HEK293T (cell line): ENCODE results near the gene RAB27B.

Source experiments
- ARNT ChIP-seq: fragments of 450-650 bp; IDR thresholded peaks from 2 replicates; pipeline ENCODE4 v1.6.1; 2017; ENCODE audit warnings: mild to moderate bottlenecking
- BHLHE40 ChIP-seq: fragments of 450-650 bp; IDR thresholded peaks from 2 replicates; pipeline ENCODE4 v1.6.1; 2016; ENCODE audit warnings: mild to moderate bottlenecking, moderate library complexity, borderline replicate concordance
- ELF4 ChIP-seq: fragments of 450-650 bp; IDR thresholded peaks from 2 replicates; pipeline ENCODE4 v1.6.1; 2017; ENCODE audit warnings: antibody characterized with exemption
- FOXA1 ChIP-seq: fragments of 450-650 bp; IDR thresholded peaks from 2 replicates; pipeline ENCODE4 v1.6.1; 2016; ENCODE audit warnings: mild to moderate bottlenecking
- LEF1 ChIP-seq: fragments of 450-650 bp; IDR thresholded peaks from 2 replicates; pipeline ENCODE4 v1.6.1; 2017; ENCODE audit warnings: mild to moderate bottlenecking, borderline replicate concordance
- SP1 ChIP-seq: fragments of 450-650 bp; IDR thresholded peaks from 2 replicates; pipeline ENCODE4 v1.6.1; 2017
- SUZ12 ChIP-seq: fragments of 450-650 bp; IDR thresholded peaks from 2 replicates; pipeline ENCODE4 v1.6.1; 2016; ENCODE audit warnings: mild to moderate bottlenecking
- TARDBP ChIP-seq: fragments of 450-650 bp; IDR thresholded peaks from 2 replicates; pipeline ENCODE4 v1.6.1; 2016
- ZNF384 ChIP-seq: fragments of 450-650 bp; IDR thresholded peaks from 2 replicates; pipeline ENCODE4 v1.6.1; 2016
- TF ChIP-seq, protein P1 (sequence below): fragments of 450-650 bp; IDR thresholded peaks from 2 replicates; pipeline ENCODE4 v1.6.1; 2016

GRCh38 chr18:54932472-54932871, 104.2 kb downstream of the RAB27B start:
- TF ChIP-seq FOXA1 = no peak
- no peak for TF ChIP-seq LEF1
- no peak for TF ChIP-seq SUZ12
- no peak for TF ChIP-seq TARDBP
- TF ChIP-seq, protein P1, sequence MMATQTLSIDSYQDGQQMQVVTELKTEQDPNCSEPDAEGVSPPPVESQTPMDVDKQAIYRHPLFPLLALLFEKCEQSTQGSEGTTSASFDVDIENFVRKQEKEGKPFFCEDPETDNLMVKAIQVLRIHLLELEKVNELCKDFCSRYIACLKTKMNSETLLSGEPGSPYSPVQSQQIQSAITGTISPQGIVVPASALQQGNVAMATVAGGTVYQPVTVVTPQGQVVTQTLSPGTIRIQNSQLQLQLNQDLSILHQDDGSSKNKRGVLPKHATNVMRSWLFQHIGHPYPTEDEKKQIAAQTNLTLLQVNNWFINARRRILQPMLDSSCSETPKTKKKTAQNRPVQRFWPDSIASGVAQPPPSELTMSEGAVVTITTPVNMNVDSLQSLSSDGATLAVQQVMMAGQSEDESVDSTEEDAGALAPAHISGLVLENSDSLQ = no peak
- no peak for TF ChIP-seq BHLHE40
- TF ChIP-seq ZNF384 = no peak
- no peak for TF ChIP-seq SP1
- TF ChIP-seq ELF4 = no peak
- no peak for TF ChIP-seq ARNT
